GM23338 (cell line): ENCODE data around the gene SIRT3. TPM values are rescaled to one million over a fixed set of nuclear protein-coding genes. Genes with fewer than 3 reads are reported as not detected.
"Not testable (repeated sequence)": the region's sequence is repeated elsewhere in the genome, so short reads cannot be mapped to it uniquely, and the experiment has no call there.

Experiments used
- ATAC-seq: fragments of 200-7000 bp; cut with Tn5 transposase; 3 replicates; pipeline ENCODE4 v1.9.1; 2020
- DNase-seq: peaks from one replicate; pipeline ENCODE4 v3.0.0-alpha.2; 2015; ENCODE audit warnings: low spot score
- H2AFZ ChIP-seq: fragments of 200-600 bp; sonication (generic); 2 replicates; pipeline ENCODE4 v1.8.0; 2016; ENCODE audit warnings: antibody characterized with exemption, mild to moderate bottlenecking, moderate library complexity
- H3F3A ChIP-seq: fragments of 200-600 bp; sonication (generic); replicated peaks from 2 replicates; pipeline ENCODE4 v1.8.0; 2017; ENCODE audit warnings: antibody characterized with exemption, mixed run types, low read depth
- H3K27ac ChIP-seq: fragments of 200-600 bp; sonication (generic); 2 replicates; pipeline ENCODE4 v1.6.1; 2016; ENCODE audit warnings: low read depth
- H3K27me3 ChIP-seq: fragments of 200-600 bp; sonication (generic); 2 replicates; pipeline ENCODE4 v1.8.0; 2016; ENCODE audit warnings: mild to moderate bottlenecking, mixed run types, moderate library complexity; ENCODE audit not compliant: insufficient read depth
- H3K36me3 ChIP-seq: fragments of 200-600 bp; sonication (generic); 2 replicates; pipeline ENCODE4 v1.8.0; 2016; ENCODE audit warnings: mild to moderate bottlenecking; ENCODE audit not compliant: insufficient read depth
- H3K4me1 ChIP-seq: fragments of 200-600 bp; sonication (generic); 2 replicates; pipeline ENCODE4 v1.8.0; 2016; ENCODE audit warnings: mild to moderate bottlenecking, moderate library complexity; ENCODE audit not compliant: insufficient read depth
- H3K4me2 ChIP-seq: fragments of 200-600 bp; sonication (generic); 2 replicates; pipeline ENCODE4 v1.7.1; 2017; ENCODE audit warnings: mixed run types
- H3K4me3 ChIP-seq: fragments of 200-600 bp; sonication (generic); 2 replicates; pipeline ENCODE4 v1.6.1; 2016; ENCODE audit warnings: mixed run types
- H3K79me2 ChIP-seq: fragments of 200-600 bp; sonication (generic); replicated peaks from 2 replicates; pipeline ENCODE4 v1.8.0; 2017; ENCODE audit warnings: mild to moderate bottlenecking; ENCODE audit not compliant: insufficient read depth
- H3K9me2 ChIP-seq: fragments of 200-600 bp; sonication (generic); 2 replicates; pipeline ENCODE4 v1.8.0; 2017; ENCODE audit not compliant: insufficient read depth
- H4K20me1 ChIP-seq: fragments of 200-600 bp; sonication (generic); replicated peaks from 2 replicates; pipeline ENCODE4 v1.8.0; 2017; ENCODE audit warnings: mild to moderate bottlenecking; ENCODE audit not compliant: insufficient read depth
- H3K27ac Mint-ChIP-seq: 2 replicates; pipeline ENCODE4 v1.8.0; 2020; ENCODE audit warnings: inconsistent platforms, mild to moderate bottlenecking, moderate library complexity, mixed read lengths
- H3K27me3 Mint-ChIP-seq: 3 replicates; pipeline ENCODE4 v1.8.0; 2022; ENCODE audit warnings: low read depth, mild to moderate bottlenecking, moderate library complexity, mixed read lengths, inconsistent platforms; ENCODE audit not compliant: insufficient read depth, poor library complexity
- H3K36me3 Mint-ChIP-seq: 3 replicates; pipeline ENCODE4 v1.8.0; 2021; ENCODE audit warnings: low read depth, mild to moderate bottlenecking, inconsistent platforms, moderate library complexity, mixed read lengths
- H3K4me1 Mint-ChIP-seq: 3 replicates; pipeline ENCODE4 v1.8.0; 2020; ENCODE audit warnings: mild to moderate bottlenecking, inconsistent platforms, mixed read lengths
- H3K4me3 Mint-ChIP-seq: 3 replicates; pipeline ENCODE4 v1.8.0; 2021; ENCODE audit warnings: moderate library complexity, mild to moderate bottlenecking, inconsistent platforms, mixed read lengths
- H3K9me3 Mint-ChIP-seq: 3 replicates; pipeline ENCODE4 v1.8.0; 2020; ENCODE audit warnings: moderate library complexity, mild to moderate bottlenecking, inconsistent platforms, mixed read lengths
- polyA plus RNA-seq: library from polyadenylated mRNA; unstranded; fragments of >200 nt; fragmentation: Nextera tagmentation; extraction: Ambion mirVana; gene quantifications from 2 replicates; pipeline ENCODE4 v1.2.1, GENCODE V29; 2016
- total RNA-seq: library from RNA; depleted of rRNA; stranded (reverse); fragments of >200 nt; shearing (Covaris generic); gene quantifications from 2 replicates; pipeline ENCODE4 v1.2.3, GENCODE V29; 2014; rRNA removed
- TF ChIP-seq, protein P1 (sequence below), 2 experiments: fragments of 200-600 bp in 1 of 2; sonication (generic) in 1 of 2; conservative IDR thresholded peaks; 2 replicates each; pipeline versions ENCODE4 v1.5.1 to v1.6.1; 2016 to 2017; ENCODE audit warnings: antibody characterized with exemption in 2 of 2, low read depth in 2 of 2, mild to moderate bottlenecking in 2 of 2, moderate library complexity in 1 of 2

The SIRT3 gene
- total and polyA plus RNA-seq, 2 experiments from 2014 or later: 7.0 to 11.4 TPM

DNA sequence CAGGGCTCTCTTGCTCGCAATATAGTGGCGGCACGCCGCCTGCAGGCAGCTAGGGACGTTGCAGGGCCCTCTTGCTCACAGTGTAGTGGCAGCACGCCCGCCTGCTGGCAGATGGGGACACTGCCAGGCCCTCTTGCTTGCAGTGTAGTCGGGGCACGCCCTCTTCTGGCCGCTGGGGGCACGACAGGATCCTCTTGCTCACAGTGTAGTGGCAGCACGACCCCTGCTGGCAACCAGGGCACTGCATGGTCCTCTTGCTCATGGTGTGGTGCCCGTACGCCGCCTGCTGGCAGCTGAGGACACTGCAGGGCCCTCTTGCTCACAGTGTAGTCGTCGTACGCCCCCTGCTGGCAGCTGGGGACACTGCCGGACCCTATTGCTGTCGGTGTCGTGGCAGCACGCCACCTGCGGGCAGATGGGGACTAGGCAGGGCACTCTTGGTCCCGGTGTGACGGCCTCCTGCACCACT is 46.3 kb downstream of the SIRT3 start:
- not testable (repeated sequence) for H3K36me3 ChIP-seq, H3K27ac Mint-ChIP-seq, H4K20me1 ChIP-seq, DNase-seq, H3K79me2 ChIP-seq, H3K4me1 ChIP-seq, H3K9me2 ChIP-seq, H3K27ac ChIP-seq, H3K27me3 Mint-ChIP-seq, H3K4me2 ChIP-seq, H3K4me3 Mint-ChIP-seq, H3K36me3 Mint-ChIP-seq, H3K27me3 ChIP-seq, H2AFZ ChIP-seq, H3F3A ChIP-seq, H3K4me1 Mint-ChIP-seq, H3K4me3 ChIP-seq
- TF ChIP-seq, protein P1, sequence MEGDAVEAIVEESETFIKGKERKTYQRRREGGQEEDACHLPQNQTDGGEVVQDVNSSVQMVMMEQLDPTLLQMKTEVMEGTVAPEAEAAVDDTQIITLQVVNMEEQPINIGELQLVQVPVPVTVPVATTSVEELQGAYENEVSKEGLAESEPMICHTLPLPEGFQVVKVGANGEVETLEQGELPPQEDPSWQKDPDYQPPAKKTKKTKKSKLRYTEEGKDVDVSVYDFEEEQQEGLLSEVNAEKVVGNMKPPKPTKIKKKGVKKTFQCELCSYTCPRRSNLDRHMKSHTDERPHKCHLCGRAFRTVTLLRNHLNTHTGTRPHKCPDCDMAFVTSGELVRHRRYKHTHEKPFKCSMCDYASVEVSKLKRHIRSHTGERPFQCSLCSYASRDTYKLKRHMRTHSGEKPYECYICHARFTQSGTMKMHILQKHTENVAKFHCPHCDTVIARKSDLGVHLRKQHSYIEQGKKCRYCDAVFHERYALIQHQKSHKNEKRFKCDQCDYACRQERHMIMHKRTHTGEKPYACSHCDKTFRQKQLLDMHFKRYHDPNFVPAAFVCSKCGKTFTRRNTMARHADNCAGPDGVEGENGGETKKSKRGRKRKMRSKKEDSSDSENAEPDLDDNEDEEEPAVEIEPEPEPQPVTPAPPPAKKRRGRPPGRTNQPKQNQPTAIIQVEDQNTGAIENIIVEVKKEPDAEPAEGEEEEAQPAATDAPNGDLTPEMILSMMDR (conservative IDR thresholded peaks at IDR 0.05; ENCODE audit: low read depth in 2 of 2): peak in 1 of 2 experiments; percentile 26; a peak in 2 of 4 replicates
- H3K9me3 Mint-ChIP-seq: peaks cover 17% of the 10 kb centered on the region
- peak; percentile 80 for ATAC-seq

- H3K27ac Mint-ChIP-seq, H3K4me3 ChIP-seq, H3K36me3 Mint-ChIP-seq, H3K27ac ChIP-seq, H3K9me2 ChIP-seq, H3K4me3 Mint-ChIP-seq, H3K27me3 Mint-ChIP-seq, H3K27me3 ChIP-seq, DNase-seq, H4K20me1 ChIP-seq, H3K4me2 ChIP-seq, H3K36me3 ChIP-seq, H3K4me1 Mint-ChIP-seq, H3F3A ChIP-seq, H2AFZ ChIP-seq, H3K4me1 ChIP-seq, H3K79me2 ChIP-seq: not testable (repeated sequence)
- TF ChIP-seq, protein P1 (conservative IDR thresholded peaks at IDR 0.05; ENCODE audit: low read depth in 2 of 2): 0 out of 4 replicates have a peak, but pooled peaks of 1 of the 2 experiments have one; percentile 9
- H3K9me3 Mint-ChIP-seq: peaks cover 17% of the 10 kb centered on the region
- peak; percentile 25; the same call in 2 of the 3 replicates for ATAC-seq
Observed at GRCh38 chr11:189200-189783, 46.9 kb downstream of the SIRT3 start.

- H3K27me3 ChIP-seq, H3K4me1 Mint-ChIP-seq, H3K4me1 ChIP-seq, H3K4me3 ChIP-seq, H3K4me2 ChIP-seq, H3K27me3 Mint-ChIP-seq, DNase-seq, H3K9me3 Mint-ChIP-seq, H3K27ac Mint-ChIP-seq, H4K20me1 ChIP-seq, H2AFZ ChIP-seq, H3K36me3 ChIP-seq, H3F3A ChIP-seq, ATAC-seq, H3K36me3 Mint-ChIP-seq, H3K4me3 Mint-ChIP-seq, H3K27ac ChIP-seq, H3K79me2 ChIP-seq, H3K9me2 ChIP-seq: not testable (repeated sequence)
Observed at GRCh38 chr11:180242-180641, 55.9 kb downstream of the SIRT3 start.

Other genes starting within 250 kb of the SIRT3 start
- gene SCGB1C1, start 43.3 kb downstream of the SIRT3 start, total RNA-seq: not detected in 2 replicates
- not detected in 2 replicates for gene SCGB1C1, start 43.3 kb downstream of the SIRT3 start, polyA plus RNA-seq
- gene BET1L, start 28.9 kb downstream of the SIRT3 start, total RNA-seq: 19.5 and 20.5 TPM in 2 replicates
- gene BET1L, start 28.9 kb downstream of the SIRT3 start, polyA plus RNA-seq: 15.2 and 22.8 TPM in 2 replicates
- gene RIC8A, start 28.6 kb downstream of the SIRT3 start, total RNA-seq: 65.5 and 81.3 TPM in 2 replicates
- 23.6 and 27.3 TPM in 2 replicates for gene RIC8A, start 28.6 kb downstream of the SIRT3 start, polyA plus RNA-seq
- 99.9 and 111 TPM in 2 replicates for gene PSMD13, start 634 bp upstream of the SIRT3 start, total RNA-seq
- gene PSMD13, start 634 bp upstream of the SIRT3 start, polyA plus RNA-seq: 114 and 116 TPM in 2 replicates
- 0.73 TPM in 1 of 2 replicates, not detected in the other for gene NLRP6, start 42.1 kb upstream of the SIRT3 start, total RNA-seq
- gene NLRP6, start 42.1 kb upstream of the SIRT3 start, polyA plus RNA-seq: 0.15 TPM in 1 of 2 replicates, not detected in the other
- gene PGGHG, start 52.8 kb upstream of the SIRT3 start, total RNA-seq: 45.4 and 55.8 TPM in 2 replicates
- gene PGGHG, start 52.8 kb upstream of the SIRT3 start, polyA plus RNA-seq: 18.1 and 24.9 TPM in 2 replicates
- gene IFITM5, start 63.2 kb upstream of the SIRT3 start, total RNA-seq: not detected in 2 replicates
- 0.42 TPM in 1 of 2 replicates, not detected in the other for gene IFITM5, start 63.2 kb upstream of the SIRT3 start, polyA plus RNA-seq
- 57.3 and 91.2 TPM in 2 replicates for gene IFITM2, start 71.5 kb upstream of the SIRT3 start, total RNA-seq
- 857 and 906 TPM in 2 replicates for gene IFITM2, start 71.5 kb upstream of the SIRT3 start, polyA plus RNA-seq
- 396 and 409 TPM in 2 replicates for gene IFITM1, start 77.7 kb upstream of the SIRT3 start, total RNA-seq
- gene IFITM1, start 77.7 kb upstream of the SIRT3 start, polyA plus RNA-seq: 1,180 and 1,194 TPM in 2 replicates
- 72.4 and 82.3 TPM in 2 replicates for gene IFITM3, start 84.5 kb upstream of the SIRT3 start, total RNA-seq
- 829 and 840 TPM in 2 replicates for gene IFITM3, start 84.5 kb upstream of the SIRT3 start, polyA plus RNA-seq
- gene B4GALNT4, start 133.2 kb upstream of the SIRT3 start, total RNA-seq: 55.2 and 92.6 TPM in 2 replicates
- 49.9 and 53.5 TPM in 2 replicates for gene B4GALNT4, start 133.2 kb upstream of the SIRT3 start, polyA plus RNA-seq
- 18.7 and 23.0 TPM in 2 replicates for gene PKP3, start 157.9 kb upstream of the SIRT3 start, total RNA-seq
- gene PKP3, start 157.9 kb upstream of the SIRT3 start, polyA plus RNA-seq: 6.1 and 7.2 TPM in 2 replicates
- gene SIGIRR, start 178.7 kb upstream of the SIRT3 start, total RNA-seq: 59.1 and 63.0 TPM in 2 replicates
- 72.2 and 96.2 TPM in 2 replicates for gene SIGIRR, start 178.7 kb upstream of the SIRT3 start, polyA plus RNA-seq
- gene ANO9, start 205.7 kb upstream of the SIRT3 start, total RNA-seq: 6.5 and 10.2 TPM in 2 replicates
- gene ANO9, start 205.7 kb upstream of the SIRT3 start, polyA plus RNA-seq: 7.5 and 9.0 TPM in 2 replicates
- 46.6 and 145 TPM in 2 replicates for gene PTDSS2, start 213.9 kb upstream of the SIRT3 start, total RNA-seq
- 22.7 and 23.8 TPM in 2 replicates for gene PTDSS2, start 213.9 kb upstream of the SIRT3 start, polyA plus RNA-seq